Measurements from ENCODE around the gene BNC2. TPM values are rescaled to one million over a fixed set of nuclear protein-coding genes. Genes with fewer than 3 reads are reported as not detected.

BNC2 gene
- total RNA-seq, 2 experiments from 2014 or later = not detected

GRCh38 chr9:16386007-16386826 is 484.3 kb downstream of the BNC2 start:
- no peak for DNase-seq (ENCODE audit: low spot score)
- intact Hi-C loops (cut with micrococcal nuclease; ENCODE audit: unreplicated experiment) = no loop called here
- POLR2A ChIA-PET = no interaction called here
- TF ChIP-seq EZH2phosphoT487 (IDR thresholded peaks at IDR 0.05; ENCODE audit: borderline replicate concordance, low read depth, low read length) (no peak), CTCF (conservative IDR thresholded peaks at IDR 0.05; ENCODE audit: low read length) (no peak)
- H4K20me1 ChIP-seq (ENCODE audit: insufficient read depth, low read length) = no peaks in the 10 kb centered on the region
- H2AFZ ChIP-seq (ENCODE audit: low read length) = no peak overlapping the region
- no peaks in the 10 kb centered on the region for H3K9me2 ChIP-seq (ENCODE audit: insufficient read depth, low read length)
- CTCF ChIA-PET (ENCODE audit: unreplicated experiment) = no interaction called here
- no peaks in the 10 kb centered on the region for H3K9me3 ChIP-seq (ENCODE audit: low read length)
- H3K36me3 ChIP-seq (ENCODE audit: insufficient read depth, low read length) = no peaks in the 10 kb centered on the region
- H3K79me2 ChIP-seq (ENCODE audit: insufficient read depth, low read depth, low read length) = no peaks in the 10 kb centered on the region
- H3K27ac ChIP-seq (ENCODE audit: low read depth, low read length, poor library complexity, severe bottlenecking) = no peak overlapping the region
- no peak overlapping the region for H3K4me2 ChIP-seq (ENCODE audit: low read length)
- BruUV-seq (replicated peaks) = no TSS peak
- no peaks in the 10 kb centered on the region for H3K4me1 ChIP-seq (ENCODE audit: insufficient read depth, low read length, poor library complexity, severe bottlenecking)
- H3K4me3 ChIP-seq (ENCODE audit: low read depth, low read length, poor library complexity, severe bottlenecking) = no peak overlapping the region

DNA sequence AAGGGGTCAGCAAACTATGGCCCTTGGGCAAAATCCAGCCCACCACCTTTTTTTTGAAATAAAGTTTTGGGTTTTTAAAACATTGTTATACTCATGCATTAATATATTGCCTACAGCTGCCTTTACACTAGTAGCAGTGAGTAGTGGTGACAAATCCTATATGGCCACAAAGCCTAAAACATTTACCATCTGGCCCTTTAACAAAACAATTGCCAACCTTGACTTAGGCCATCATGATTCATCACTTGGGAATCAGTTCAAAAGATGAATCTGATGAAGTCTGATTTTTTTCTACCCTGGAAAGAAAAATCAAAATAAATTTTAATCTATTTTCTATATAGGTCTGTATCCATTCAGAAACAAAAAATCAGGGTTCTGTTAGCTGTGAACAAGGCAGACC is 484.9 kb downstream of the BNC2 start:
- Histone ChIP-seq H3K27ac (ENCODE audit: low read depth, low read length, poor library complexity, severe bottlenecking) (no peak overlapping the region), H4K20me1 (ENCODE audit: insufficient read depth, low read length) (no peaks in the 10 kb centered on the region), H3K4me2 (ENCODE audit: low read length) (no peak overlapping the region), H3K4me3 (ENCODE audit: low read depth, low read length, poor library complexity, severe bottlenecking) (no peak overlapping the region), H3K9me3 (ENCODE audit: low read length) (no peaks in the 10 kb centered on the region), H3K79me2 (ENCODE audit: insufficient read depth, low read depth, low read length) (no peaks in the 10 kb centered on the region), H3K4me1 (ENCODE audit: insufficient read depth, low read length, poor library complexity, severe bottlenecking) (no peaks in the 10 kb centered on the region), H2AFZ (ENCODE audit: low read length) (no peak overlapping the region), H3K9me2 (ENCODE audit: insufficient read depth, low read length) (no peaks in the 10 kb centered on the region), H3K36me3 (ENCODE audit: insufficient read depth, low read length) (no peaks in the 10 kb centered on the region)
- POLR2A ChIA-PET = no interaction called here
- no peak for DNase-seq (ENCODE audit: low spot score)
- TF ChIP-seq CTCF (conservative IDR thresholded peaks at IDR 0.05; ENCODE audit: low read length) = no peak
- TF ChIP-seq EZH2phosphoT487 (IDR thresholded peaks at IDR 0.05; ENCODE audit: borderline replicate concordance, low read depth, low read length) = no peak
- BruUV-seq (replicated peaks) = no TSS peak
- intact Hi-C loops (cut with micrococcal nuclease; ENCODE audit: unreplicated experiment) = no loop called here
- CTCF ChIA-PET (ENCODE audit: unreplicated experiment) = no interaction called here

- TF ChIP-seq CTCF (conservative IDR thresholded peaks at IDR 0.05; ENCODE audit: low read length) (no peak), EZH2phosphoT487 (IDR thresholded peaks at IDR 0.05; ENCODE audit: borderline replicate concordance, low read depth, low read length) (no peak)
- Histone ChIP-seq H2AFZ (ENCODE audit: low read length) (no peak overlapping the region), H3K79me2 (ENCODE audit: insufficient read depth, low read depth, low read length) (no peaks in the 10 kb centered on the region), H3K4me1 (ENCODE audit: insufficient read depth, low read length, poor library complexity, severe bottlenecking) (no peaks in the 10 kb centered on the region), H3K9me2 (ENCODE audit: insufficient read depth, low read length) (no peaks in the 10 kb centered on the region), H3K4me2 (ENCODE audit: low read length) (no peak overlapping the region), H3K27ac (ENCODE audit: low read depth, low read length, poor library complexity, severe bottlenecking) (no peak overlapping the region), H4K20me1 (ENCODE audit: insufficient read depth, low read length) (no peaks in the 10 kb centered on the region), H3K4me3 (ENCODE audit: low read depth, low read length, poor library complexity, severe bottlenecking) (no peak overlapping the region), H3K9me3 (ENCODE audit: low read length) (no peaks in the 10 kb centered on the region), H3K36me3 (ENCODE audit: insufficient read depth, low read length) (no peaks in the 10 kb centered on the region)
- intact Hi-C loops (cut with micrococcal nuclease; ENCODE audit: unreplicated experiment) = no loop called here
- BruUV-seq (replicated peaks) = no TSS peak
- DNase-seq (ENCODE audit: low spot score) = no peak
- POLR2A ChIA-PET = no interaction called here
- CTCF ChIA-PET (ENCODE audit: unreplicated experiment) = no interaction called here
Observed at GRCh38 chr9:16384993-16385392, 485.5 kb downstream of the BNC2 start.

Data from OCI-LY7 (cell line).